ENCODE data around the gene KERA. TPM values are rescaled to one million over a fixed set of nuclear protein-coding genes. Genes with fewer than 3 reads are reported as not detected.

KERA gene
- polyA plus RNA-seq, 3 donors: not detected

DNA sequence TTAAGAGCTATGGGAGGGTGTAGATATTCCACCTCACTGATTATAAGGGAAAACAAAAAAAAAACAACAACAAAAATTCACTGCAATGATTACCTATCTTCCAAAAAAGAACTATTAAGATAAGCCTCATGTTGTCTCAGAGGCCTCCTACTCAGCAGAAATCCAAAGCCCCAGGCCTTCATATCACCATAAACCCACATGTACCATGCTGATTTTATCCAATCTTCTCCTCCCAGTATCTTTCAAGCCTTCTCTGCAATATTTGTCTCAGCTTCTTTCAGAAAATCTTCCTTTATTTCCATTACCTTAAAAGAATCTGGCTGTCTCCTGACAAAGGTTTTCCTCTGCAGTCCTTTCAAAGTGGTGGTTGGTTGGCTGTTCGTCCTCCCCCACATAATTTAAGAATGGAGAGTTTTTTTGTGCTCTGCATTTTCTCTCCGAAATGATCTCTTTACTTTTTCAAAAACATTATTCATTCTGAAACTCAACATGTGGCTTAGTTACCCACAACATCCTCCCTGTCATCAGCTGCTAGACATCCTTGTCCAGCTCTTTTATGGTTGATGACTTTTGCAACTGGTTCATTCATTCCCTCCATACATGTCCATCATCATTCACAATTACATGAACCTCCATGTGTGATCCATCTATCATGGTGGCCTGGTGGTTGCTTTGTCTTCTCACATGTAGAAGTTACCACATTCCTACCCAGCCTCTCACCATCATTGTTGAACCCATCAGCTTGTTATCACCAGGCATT is 50.1 kb downstream of the KERA start:
- no peaks in the 10 kb centered on the region for H3K9me3 ChIP-seq (replicated peaks in 1 of 2; ENCODE audit: control insufficient read depth in 1 of 2, insufficient read depth in 1 of 2, low read length in 2 of 2)
- WGBS (ENCODE audit: insufficient coverage): no CpG with 5 or more reads among the region's 2 CpGs
- no peaks in the 10 kb centered on the region for H3K4me1 Mint-ChIP-seq
- no peaks in the 10 kb centered on the region for H3K4me1 ChIP-seq (ENCODE audit: control insufficient read depth in 1 of 2, insufficient read depth in 2 of 2, low read length in 2 of 2)
- H3K79me2 ChIP-seq (ENCODE audit: insufficient read depth, low read length): no peaks in the 10 kb centered on the region
- H3K36me3 ChIP-seq (replicated peaks in 1 of 2; ENCODE audit: control insufficient read depth in 1 of 2, insufficient read depth in 2 of 2, low read length in 2 of 2): no peaks in the 10 kb centered on the region
- H3K27ac Mint-ChIP-seq: no peak overlapping the region
- no peak overlapping the region for H3K4me3 ChIP-seq (replicated peaks in 1 of 3; ENCODE audit: low read depth in 2 of 3, low read length in 3 of 3)
- no peaks in the 10 kb centered on the region for H4K20me1 ChIP-seq (ENCODE audit: insufficient read depth, low read length)
- no peak overlapping the region for H3K4me2 ChIP-seq (replicated peaks; ENCODE audit: extremely low read depth, low read length, poor library complexity, severe bottlenecking)
- no peak overlapping the region for H2AFZ ChIP-seq (ENCODE audit: insufficient read depth, low read depth, low read length, poor library complexity, severe bottlenecking)
- H3K36me3 Mint-ChIP-seq: no peaks in the 10 kb centered on the region
- H3K27me3 ChIP-seq (ENCODE audit: control insufficient read depth in 2 of 2, insufficient read depth in 2 of 2, low read length in 2 of 2): no peaks in the 10 kb centered on the region
- intact Hi-C loops (cut with micrococcal nuclease): no loop called here
- TF ChIP-seq, protein P1, sequence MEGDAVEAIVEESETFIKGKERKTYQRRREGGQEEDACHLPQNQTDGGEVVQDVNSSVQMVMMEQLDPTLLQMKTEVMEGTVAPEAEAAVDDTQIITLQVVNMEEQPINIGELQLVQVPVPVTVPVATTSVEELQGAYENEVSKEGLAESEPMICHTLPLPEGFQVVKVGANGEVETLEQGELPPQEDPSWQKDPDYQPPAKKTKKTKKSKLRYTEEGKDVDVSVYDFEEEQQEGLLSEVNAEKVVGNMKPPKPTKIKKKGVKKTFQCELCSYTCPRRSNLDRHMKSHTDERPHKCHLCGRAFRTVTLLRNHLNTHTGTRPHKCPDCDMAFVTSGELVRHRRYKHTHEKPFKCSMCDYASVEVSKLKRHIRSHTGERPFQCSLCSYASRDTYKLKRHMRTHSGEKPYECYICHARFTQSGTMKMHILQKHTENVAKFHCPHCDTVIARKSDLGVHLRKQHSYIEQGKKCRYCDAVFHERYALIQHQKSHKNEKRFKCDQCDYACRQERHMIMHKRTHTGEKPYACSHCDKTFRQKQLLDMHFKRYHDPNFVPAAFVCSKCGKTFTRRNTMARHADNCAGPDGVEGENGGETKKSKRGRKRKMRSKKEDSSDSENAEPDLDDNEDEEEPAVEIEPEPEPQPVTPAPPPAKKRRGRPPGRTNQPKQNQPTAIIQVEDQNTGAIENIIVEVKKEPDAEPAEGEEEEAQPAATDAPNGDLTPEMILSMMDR (IDR thresholded peaks at IDR 0.05): no peak
- H3K4me3 Mint-ChIP-seq: no peak overlapping the region
- H3K9me3 Mint-ChIP-seq: peaks cover 0 to 2% (median 0%) of the 10 kb centered on the region in 7 donors
- H3K9ac ChIP-seq (ENCODE audit: insufficient read depth, low read length, poor library complexity, severe bottlenecking): no peak overlapping the region
- H3K27ac ChIP-seq (ENCODE audit: low read depth in 1 of 2, low read length in 2 of 2): no peak overlapping the region
- no peak for DNase-seq
- H3K27me3 Mint-ChIP-seq (ENCODE audit: low read depth in 3 of 3): no peaks in the 10 kb centered on the region

DNA sequence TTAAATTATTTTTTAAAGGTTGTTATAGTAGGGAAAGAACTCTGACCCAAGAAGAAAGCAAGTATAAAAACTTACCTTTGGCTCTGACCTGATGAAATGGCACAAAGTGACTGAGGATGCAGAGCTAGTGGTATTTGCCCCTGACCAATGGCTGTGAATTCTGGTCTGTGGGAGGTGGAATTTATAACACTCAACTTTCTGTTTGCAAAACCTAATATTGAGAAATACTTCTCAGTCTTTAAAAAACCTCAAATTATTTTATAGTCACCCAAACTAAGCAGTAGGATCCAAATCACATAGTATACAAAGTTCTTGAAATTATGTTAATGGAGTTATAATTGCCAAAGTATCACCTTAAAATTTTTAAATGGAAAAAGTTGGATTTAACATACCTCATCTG is 53.0 kb downstream of the KERA start, which contains the start of gene EPYC:
EPYC (minus strand) TSS at position 101 of the 400 bp plus-strand sequence. CDS start 2,407 bp downstream, outside the sequence.
- no peak within 1 kb of the TSS for H3K4me2 ChIP-seq (replicated peaks; ENCODE audit: extremely low read depth, low read length, poor library complexity, severe bottlenecking)
- no peaks in the 10 kb centered on the region for H3K9me3 ChIP-seq (replicated peaks in 1 of 2; ENCODE audit: control insufficient read depth in 1 of 2, insufficient read depth in 1 of 2, low read length in 2 of 2)
- DNase-seq: no peak
- H2AFZ ChIP-seq (ENCODE audit: insufficient read depth, low read depth, low read length, poor library complexity, severe bottlenecking): no peak within 1 kb of the TSS
- Mint-ChIP-seq H3K9me3 (peaks cover 0 to 2% (median 0%) of the 10 kb centered on the region in 7 donors), H3K27ac (no peak within 1 kb of the TSS), H3K36me3 (no peaks in the 10 kb centered on the region), H3K27me3 (ENCODE audit: low read depth in 3 of 3) (no peaks in the 10 kb centered on the region), H3K4me1 (no peaks in the 10 kb centered on the region), H3K4me3 (no peak within 1 kb of the TSS)
- no peak within 1 kb of the TSS for H3K9ac ChIP-seq (ENCODE audit: insufficient read depth, low read length, poor library complexity, severe bottlenecking)
- no peaks in the 10 kb centered on the region for H4K20me1 ChIP-seq (ENCODE audit: insufficient read depth, low read length)
- no peaks in the 10 kb centered on the region for H3K27me3 ChIP-seq (ENCODE audit: control insufficient read depth in 2 of 2, insufficient read depth in 2 of 2, low read length in 2 of 2)
- H3K4me1 ChIP-seq (ENCODE audit: control insufficient read depth in 1 of 2, insufficient read depth in 2 of 2, low read length in 2 of 2): no peaks in the 10 kb centered on the region
- intact Hi-C loops (cut with micrococcal nuclease): no loop called here
- no peaks in the 10 kb centered on the region for H3K79me2 ChIP-seq (ENCODE audit: insufficient read depth, low read length)
- no peaks in the 10 kb centered on the region for H3K36me3 ChIP-seq (replicated peaks in 1 of 2; ENCODE audit: control insufficient read depth in 1 of 2, insufficient read depth in 2 of 2, low read length in 2 of 2)
- TF ChIP-seq, protein P1 (IDR thresholded peaks at IDR 0.05): no peak
- no peak within 1 kb of the TSS for H3K27ac ChIP-seq (ENCODE audit: low read depth in 1 of 2, low read length in 2 of 2)
- no peak within 1 kb of the TSS for H3K4me3 ChIP-seq (replicated peaks in 1 of 3; ENCODE audit: low read depth in 2 of 3, low read length in 3 of 3)
